ENCODE measurements around the gene TSFM.

The TSFM gene

DNA sequence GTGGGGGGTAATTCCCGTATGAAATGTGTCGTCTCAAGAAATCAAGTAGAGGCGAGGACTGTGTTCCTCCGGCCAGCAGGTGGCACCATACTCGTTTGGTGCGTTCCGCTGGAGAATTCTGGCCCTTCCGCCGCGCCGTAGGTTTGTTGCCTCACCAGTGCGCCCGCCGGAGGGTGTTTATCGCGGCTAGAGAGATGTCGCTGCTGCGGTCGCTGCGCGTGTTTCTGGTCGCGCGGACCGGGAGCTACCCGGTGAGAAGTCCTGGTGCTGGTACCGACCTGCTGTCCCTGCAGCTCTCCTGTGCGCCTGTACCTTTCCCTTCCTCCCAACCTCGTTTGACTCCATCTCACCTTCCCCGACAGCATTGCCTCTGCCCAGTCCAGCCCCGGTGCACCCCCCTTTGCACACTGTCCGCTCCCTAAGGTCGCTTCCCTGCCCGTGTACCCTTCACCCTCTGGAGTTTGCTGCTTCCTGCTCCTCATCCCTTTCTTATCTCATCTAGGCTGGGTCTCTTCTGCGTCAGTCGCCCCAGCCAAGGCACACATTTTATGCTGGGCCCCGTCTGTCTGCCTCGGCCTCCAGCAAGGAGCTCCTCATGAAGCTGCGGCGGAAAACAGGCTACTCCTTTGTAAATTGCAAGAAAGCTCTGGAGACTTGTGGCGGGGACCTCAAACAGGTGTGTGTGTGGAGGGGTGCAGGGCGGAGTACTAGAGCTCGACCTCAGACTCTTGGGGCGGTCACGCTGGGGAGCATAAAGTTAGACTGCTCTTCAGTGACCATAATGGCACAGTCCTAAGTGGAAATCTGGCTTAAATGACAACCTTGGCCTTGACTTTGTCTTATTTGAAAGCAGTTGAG lies at the start of gene TSFM:
TSFM (plus strand) TSS at position 180 of the 858 bp plus-strand sequence; CDS start at position 195, 15 bp downstream.
- H3K36me3 ChIP-seq (ENCODE audit: control insufficient read depth, insufficient read depth, low read length) = peaks cover 9% of the 10 kb centered on the region; the same call in 1 of the 2 replicates
- no CpG with 5 or more reads among the region's 45 CpGs for WGBS (ENCODE audit: insufficient coverage, insufficient read length)
- no peaks in the 10 kb centered on the region for H3K4me1 ChIP-seq (ENCODE audit: control insufficient read depth, insufficient read depth, low read length)
- H3K27me3 ChIP-seq (ENCODE audit: control insufficient read depth, insufficient read depth, low read length) = no peaks in the 10 kb centered on the region
- no peaks in the 10 kb centered on the region for H3K9me3 ChIP-seq (ENCODE audit: control insufficient read depth, insufficient read depth, low read length)
- no peak within 1 kb of the TSS for H3K27ac ChIP-seq (ENCODE audit: low read length)
- peak within 1 kb of the TSS; percentile 82 for H3K4me3 ChIP-seq (ENCODE audit: low read length)
- peak; percentile 85 for DNase-seq (ENCODE audit: low read depth, low spot score)

DNA sequence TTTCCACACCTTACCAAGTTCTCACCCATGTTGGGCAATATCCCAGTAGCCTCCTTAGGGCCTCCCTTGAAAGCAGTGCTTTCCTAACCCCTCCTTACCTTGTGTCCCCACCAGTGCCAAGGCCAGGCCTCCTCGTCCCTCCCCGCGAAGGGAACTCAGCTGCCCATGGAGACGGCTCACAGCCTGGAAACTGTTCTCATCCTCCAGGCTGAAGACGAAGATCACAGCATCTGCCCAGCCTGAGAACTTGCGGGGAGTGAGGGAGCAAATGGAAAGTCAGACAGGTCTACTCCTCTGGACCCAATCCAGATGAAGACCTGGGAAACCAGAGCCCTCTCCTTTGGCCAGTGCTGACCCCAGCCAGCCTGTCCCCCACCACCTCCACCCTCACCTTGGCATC lies 48.7 kb upstream of the TSFM start:
- Histone ChIP-seq H3K4me1 (ENCODE audit: control insufficient read depth, insufficient read depth, low read length) (peaks cover 3% of the 10 kb centered on the region; the same call in 1 of the 2 replicates), H3K9me3 (ENCODE audit: control insufficient read depth, insufficient read depth, low read length) (no peaks in the 10 kb centered on the region), H3K27me3 (ENCODE audit: control insufficient read depth, insufficient read depth, low read length) (peaks cover 52% of the 10 kb centered on the region), H3K4me3 (ENCODE audit: low read length) (no peak overlapping the region), H3K36me3 (ENCODE audit: control insufficient read depth, insufficient read depth, low read length) (no peaks in the 10 kb centered on the region), H3K27ac (ENCODE audit: low read length) (no peak overlapping the region)
- WGBS (ENCODE audit: insufficient coverage, insufficient read length) = no CpG with 5 or more reads among the region's 6 CpGs
- no peak for DNase-seq (ENCODE audit: low read depth, low spot score)

DNA sequence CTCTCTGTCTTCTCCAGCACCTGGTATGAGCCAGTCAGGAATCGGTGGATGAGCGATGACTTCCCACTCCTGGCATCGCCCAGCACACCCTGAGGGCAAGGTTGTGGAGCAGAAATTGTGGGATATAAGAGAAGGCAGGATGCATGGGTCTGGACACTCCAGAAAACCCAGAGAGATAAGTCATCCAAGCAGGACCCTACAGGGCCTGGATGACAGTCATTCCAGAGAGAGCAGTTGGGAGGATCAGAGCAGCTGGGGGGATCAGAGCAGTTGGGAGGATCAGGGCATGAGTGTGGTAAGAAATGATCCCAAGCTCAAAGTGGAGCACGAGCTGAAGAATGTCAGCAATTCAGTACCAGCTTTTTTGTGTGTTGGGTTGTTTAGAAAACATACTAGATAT lies 48.0 kb upstream of the TSFM start:
- no peaks in the 10 kb centered on the region for H3K9me3 ChIP-seq (ENCODE audit: control insufficient read depth, insufficient read depth, low read length)
- H3K4me3 ChIP-seq (ENCODE audit: low read length) = no peak overlapping the region
- no peak overlapping the region for H3K27ac ChIP-seq (ENCODE audit: low read length)
- H3K36me3 ChIP-seq (ENCODE audit: control insufficient read depth, insufficient read depth, low read length) = no peaks in the 10 kb centered on the region
- H3K27me3 ChIP-seq (ENCODE audit: control insufficient read depth, insufficient read depth, low read length) = peaks cover 56% of the 10 kb centered on the region
- WGBS (ENCODE audit: insufficient coverage, insufficient read length) = no CpG with 5 or more reads among the region's 4 CpGs
- no peak for DNase-seq (ENCODE audit: low read depth, low spot score)
- peaks cover 3% of the 10 kb centered on the region; the same call in 1 of the 2 replicates for H3K4me1 ChIP-seq (ENCODE audit: control insufficient read depth, insufficient read depth, low read length)

DNA sequence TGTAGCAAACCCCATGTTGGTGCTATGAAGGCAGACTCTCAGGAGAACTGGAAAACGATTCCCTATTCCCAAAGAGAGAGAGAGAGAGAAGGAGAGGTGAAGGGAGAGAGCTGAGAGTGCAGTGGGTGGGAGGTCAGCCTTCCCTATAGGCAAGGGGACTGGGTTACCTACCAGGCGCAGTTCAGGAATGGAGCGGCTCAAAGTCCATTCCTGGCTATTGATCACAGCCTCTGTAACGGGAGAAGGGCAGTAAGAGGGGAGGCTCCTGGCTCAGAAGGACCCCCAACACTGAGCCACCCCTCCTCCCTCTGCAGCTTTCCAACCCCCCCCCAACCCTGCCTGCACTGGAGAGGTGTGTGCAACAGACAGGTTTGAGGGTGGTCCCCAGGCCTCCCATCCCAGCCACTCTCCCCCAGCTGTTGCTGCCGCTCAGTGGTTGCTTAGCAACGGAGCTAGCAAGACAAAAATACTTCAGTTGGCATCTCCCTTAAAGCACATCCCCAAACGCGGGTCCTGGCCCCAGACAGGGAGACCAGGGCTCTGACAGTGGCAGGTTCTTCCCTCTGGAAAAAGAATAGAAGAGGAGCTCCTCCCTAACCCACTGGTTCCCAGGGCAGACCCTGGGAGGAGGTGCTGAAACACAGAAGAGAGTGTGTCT lies 47.3 kb upstream of the TSFM start:
- WGBS (ENCODE audit: insufficient coverage, insufficient read length) = no CpG with 5 or more reads among the region's 8 CpGs
- Histone ChIP-seq H3K27me3 (ENCODE audit: control insufficient read depth, insufficient read depth, low read length) (peaks cover 60% of the 10 kb centered on the region), H3K9me3 (ENCODE audit: control insufficient read depth, insufficient read depth, low read length) (no peaks in the 10 kb centered on the region), H3K27ac (ENCODE audit: low read length) (no peak overlapping the region), H3K4me1 (ENCODE audit: control insufficient read depth, insufficient read depth, low read length) (peaks cover 3% of the 10 kb centered on the region; the same call in 1 of the 2 replicates), H3K4me3 (ENCODE audit: low read length) (no peak overlapping the region; the same call in 1 of the 2 replicates), H3K36me3 (ENCODE audit: control insufficient read depth, insufficient read depth, low read length) (no peaks in the 10 kb centered on the region)
- DNase-seq (ENCODE audit: low read depth, low spot score) = no peak

DNA sequence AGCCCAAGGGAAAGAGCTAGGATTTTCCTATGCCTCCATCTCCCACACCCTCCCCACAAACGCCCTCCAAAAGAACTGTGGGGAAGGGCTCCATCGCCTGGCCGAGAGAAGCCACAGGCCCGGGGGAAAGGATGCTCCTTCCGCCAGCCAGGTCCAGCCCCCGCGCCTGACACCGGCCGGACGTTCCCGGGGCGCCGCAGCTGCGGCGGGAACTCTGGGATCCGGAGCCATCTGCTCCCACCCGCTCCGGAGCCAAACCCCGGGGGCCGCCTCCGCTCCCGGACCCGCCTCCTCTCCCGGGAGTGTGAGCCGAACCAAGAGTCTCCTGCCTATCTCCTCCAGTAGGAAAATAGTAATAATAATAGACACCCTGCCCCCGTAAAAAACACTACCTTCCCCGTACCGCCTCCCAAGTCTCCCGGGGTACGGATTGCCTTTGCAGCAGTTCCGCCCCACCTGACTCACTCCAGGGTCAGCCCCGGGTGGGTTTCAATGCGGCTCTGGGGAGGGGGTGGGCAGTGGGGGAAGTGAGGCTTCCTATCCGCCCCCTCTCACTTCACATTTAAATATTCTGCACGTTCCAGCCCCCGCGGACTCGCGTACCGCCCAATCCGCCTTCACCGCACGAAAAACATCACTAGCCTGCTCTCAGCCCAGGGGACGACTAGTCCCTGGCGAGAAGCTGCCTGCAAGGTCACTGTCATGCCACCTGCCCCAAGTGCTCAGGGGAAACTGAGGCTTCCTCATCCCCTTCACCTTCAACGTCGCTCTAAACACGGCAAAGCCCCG lies 46.4 kb upstream of the TSFM start:
- WGBS (ENCODE audit: insufficient coverage, insufficient read length) = no CpG with 5 or more reads among the region's 49 CpGs
- Histone ChIP-seq H3K27ac (ENCODE audit: low read length) (no peak overlapping the region), H3K36me3 (ENCODE audit: control insufficient read depth, insufficient read depth, low read length) (no peaks in the 10 kb centered on the region), H3K4me3 (ENCODE audit: low read length) (peak overlapping the region; percentile 19; the same call in 1 of the 2 replicates), H3K27me3 (ENCODE audit: control insufficient read depth, insufficient read depth, low read length) (peaks cover 68% of the 10 kb centered on the region), H3K4me1 (ENCODE audit: control insufficient read depth, insufficient read depth, low read length) (peaks cover 3% of the 10 kb centered on the region; the same call in 1 of the 2 replicates), H3K9me3 (ENCODE audit: control insufficient read depth, insufficient read depth, low read length) (no peaks in the 10 kb centered on the region)
- no peak for DNase-seq (ENCODE audit: low read depth, low spot score)

DNA sequence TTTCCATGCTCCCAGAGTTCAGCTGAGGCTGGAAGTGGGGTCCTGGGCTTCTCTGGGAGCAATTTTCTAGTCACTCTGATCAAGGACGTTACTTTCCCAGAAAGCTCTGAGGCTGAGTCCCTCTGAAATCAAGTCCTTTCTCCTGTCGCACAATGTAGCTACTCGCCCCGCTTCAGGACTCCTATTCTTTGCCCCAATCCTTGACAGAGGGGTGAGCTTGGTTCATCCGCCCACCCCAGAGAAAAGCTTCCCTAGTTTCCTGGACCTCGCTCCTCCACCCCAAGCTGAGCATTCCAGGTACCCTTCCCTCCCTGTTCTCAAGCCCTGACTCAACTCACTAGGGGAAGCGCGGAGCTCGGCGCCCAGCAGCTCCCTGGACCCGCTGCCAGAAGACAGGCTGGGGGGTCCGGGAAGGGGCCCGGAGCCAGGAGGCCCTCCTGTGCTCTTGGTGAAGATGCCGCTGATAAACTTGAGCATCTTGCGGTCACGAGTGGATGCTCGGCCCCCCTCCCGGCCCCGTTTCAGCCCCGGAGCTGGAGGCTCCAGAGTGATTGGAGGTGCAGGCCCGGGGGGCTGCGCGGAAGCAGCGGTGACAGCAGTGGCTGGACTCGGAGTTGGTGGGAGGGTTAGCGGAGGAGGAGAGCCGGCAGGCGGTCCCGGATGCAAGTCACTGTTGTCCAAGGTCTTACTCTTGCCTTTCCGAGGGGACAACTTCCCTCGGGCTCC lies 45.7 kb upstream of the TSFM start:
- no peak for DNase-seq (ENCODE audit: low read depth, low spot score)
- Histone ChIP-seq H3K36me3 (ENCODE audit: control insufficient read depth, insufficient read depth, low read length) (no peaks in the 10 kb centered on the region), H3K27ac (ENCODE audit: low read length) (no peak overlapping the region), H3K9me3 (ENCODE audit: control insufficient read depth, insufficient read depth, low read length) (no peaks in the 10 kb centered on the region), H3K4me3 (ENCODE audit: low read length) (no peak overlapping the region), H3K4me1 (ENCODE audit: control insufficient read depth, insufficient read depth, low read length) (peaks cover 3% of the 10 kb centered on the region; the same call in 1 of the 2 replicates), H3K27me3 (ENCODE audit: control insufficient read depth, insufficient read depth, low read length) (peaks cover 67% of the 10 kb centered on the region)
- no CpG with 5 or more reads among the region's 31 CpGs for WGBS (ENCODE audit: insufficient coverage, insufficient read length)

DNA sequence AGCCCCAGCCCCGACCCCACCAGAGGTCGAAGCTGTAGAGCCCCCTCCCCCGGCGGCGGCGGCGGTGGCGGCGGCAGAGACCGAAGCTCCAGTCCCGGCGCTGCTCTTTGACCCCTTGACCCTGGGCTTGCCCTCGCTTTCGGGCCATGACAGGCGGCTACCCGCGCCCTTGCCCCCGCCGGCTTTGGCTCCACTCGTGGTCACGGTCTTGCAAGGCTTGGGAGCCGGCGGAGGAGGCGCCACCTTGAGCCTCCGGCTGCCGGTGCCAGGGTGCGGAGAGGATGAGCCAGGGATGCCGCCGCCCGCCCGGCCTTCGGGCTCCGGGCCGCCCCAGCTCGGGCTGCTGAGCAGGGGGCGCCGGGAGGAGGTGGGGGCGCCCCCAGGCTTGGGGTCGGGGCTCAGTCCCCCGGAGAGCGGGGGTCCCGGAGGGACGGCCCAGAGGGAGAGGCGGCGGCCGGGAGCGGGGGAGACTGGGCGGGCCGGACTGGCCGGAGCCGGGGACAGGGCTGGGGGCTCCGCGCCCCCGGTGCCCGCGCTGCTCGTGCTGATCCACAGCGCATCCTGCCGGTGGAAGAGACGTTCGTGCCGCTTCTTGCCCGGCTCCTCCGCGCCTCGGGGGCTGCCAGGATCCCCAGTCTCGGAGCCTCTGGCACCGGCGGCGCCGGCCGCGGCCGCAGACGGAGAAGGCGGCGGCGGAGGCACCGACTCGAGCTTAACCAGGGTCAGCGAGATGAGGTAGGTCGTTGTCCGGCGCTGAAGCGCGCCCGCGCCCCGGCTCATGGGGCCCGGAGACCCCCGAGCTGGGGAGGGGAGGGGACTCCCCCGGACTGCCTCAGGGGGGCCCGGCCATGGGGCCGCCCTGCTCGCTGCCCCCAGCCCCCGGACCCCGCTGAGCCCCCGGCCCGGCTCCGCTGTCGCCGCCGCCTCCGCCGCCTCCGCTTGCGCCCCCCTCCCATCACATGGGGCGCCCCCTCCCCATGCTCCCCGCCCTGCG lies 44.8 kb upstream of the TSFM start:
- Histone ChIP-seq H3K4me1 (ENCODE audit: control insufficient read depth, insufficient read depth, low read length) (peaks cover 3% of the 10 kb centered on the region; the same call in 1 of the 2 replicates), H3K9me3 (ENCODE audit: control insufficient read depth, insufficient read depth, low read length) (no peaks in the 10 kb centered on the region), H3K27me3 (ENCODE audit: control insufficient read depth, insufficient read depth, low read length) (peaks cover 63% of the 10 kb centered on the region), H3K27ac (ENCODE audit: low read length) (no peak overlapping the region), H3K4me3 (ENCODE audit: low read length) (peak overlapping the region; percentile 40; the same call in 1 of the 2 replicates), H3K36me3 (ENCODE audit: control insufficient read depth, insufficient read depth, low read length) (no peaks in the 10 kb centered on the region)
- no peak for DNase-seq (ENCODE audit: low read depth, low spot score)
- WGBS (ENCODE audit: insufficient coverage, insufficient read length) = no CpG with 5 or more reads among the region's 110 CpGs

DNA sequence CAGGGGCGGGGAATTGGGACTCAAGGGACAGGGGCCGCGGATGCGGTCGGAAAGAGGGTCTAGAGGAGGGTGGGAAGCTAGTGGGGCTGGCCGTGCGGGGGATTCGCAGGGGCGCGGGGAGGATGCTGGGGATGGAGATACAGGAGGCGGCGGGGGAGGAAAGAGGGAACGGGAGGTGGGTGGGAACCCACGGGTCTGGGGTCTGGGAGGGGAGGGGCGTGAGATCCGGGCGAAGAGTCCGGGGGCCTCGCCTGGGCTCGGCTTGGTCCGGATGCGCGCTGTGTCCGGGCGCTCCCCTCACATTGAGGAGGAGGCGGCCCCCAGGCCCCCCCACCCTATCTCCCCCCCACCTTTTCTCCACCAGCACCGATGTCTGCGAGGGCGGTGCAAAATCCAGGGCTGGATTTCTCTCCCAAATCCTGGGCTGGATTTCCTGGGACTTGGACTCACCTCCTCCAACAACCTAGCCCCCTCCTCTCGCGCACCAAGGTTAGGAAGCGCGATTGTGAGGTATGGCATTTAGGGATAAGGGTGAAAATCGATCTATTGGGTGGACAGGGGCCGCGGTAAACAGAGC lies 43.8 kb upstream of the TSFM start, which contains the start of gene AGAP2:
AGAP2 (minus strand) TSS at position 82 of the 577 bp plus-strand sequence. CDS start 496 bp downstream, outside the sequence.
- no CpG with 5 or more reads among the region's 36 CpGs for WGBS (ENCODE audit: insufficient coverage, insufficient read length)
- Histone ChIP-seq H3K4me3 (ENCODE audit: low read length) (peak within 1 kb of the TSS; percentile 40; the same call in 1 of the 2 replicates), H3K27ac (ENCODE audit: low read length) (no peak within 1 kb of the TSS), H3K36me3 (ENCODE audit: control insufficient read depth, insufficient read depth, low read length) (no peaks in the 10 kb centered on the region), H3K4me1 (ENCODE audit: control insufficient read depth, insufficient read depth, low read length) (peaks cover 3% of the 10 kb centered on the region; the same call in 1 of the 2 replicates), H3K27me3 (ENCODE audit: control insufficient read depth, insufficient read depth, low read length) (peaks cover 59% of the 10 kb centered on the region), H3K9me3 (ENCODE audit: control insufficient read depth, insufficient read depth, low read length) (no peaks in the 10 kb centered on the region)
- DNase-seq (ENCODE audit: low read depth, low spot score) = no peak
